ENCODE data around the gene SRD5A1. TPM values are rescaled to one million over a fixed set of nuclear protein-coding genes. Genes with fewer than 3 reads are reported as not detected.
A peak's percentile ranks its signal among the peaks of the same experiment; 100 is the strongest.

The SRD5A1 gene
- total RNA-seq, 1 donor from 2014 or later = 3.2 TPM

DNA sequence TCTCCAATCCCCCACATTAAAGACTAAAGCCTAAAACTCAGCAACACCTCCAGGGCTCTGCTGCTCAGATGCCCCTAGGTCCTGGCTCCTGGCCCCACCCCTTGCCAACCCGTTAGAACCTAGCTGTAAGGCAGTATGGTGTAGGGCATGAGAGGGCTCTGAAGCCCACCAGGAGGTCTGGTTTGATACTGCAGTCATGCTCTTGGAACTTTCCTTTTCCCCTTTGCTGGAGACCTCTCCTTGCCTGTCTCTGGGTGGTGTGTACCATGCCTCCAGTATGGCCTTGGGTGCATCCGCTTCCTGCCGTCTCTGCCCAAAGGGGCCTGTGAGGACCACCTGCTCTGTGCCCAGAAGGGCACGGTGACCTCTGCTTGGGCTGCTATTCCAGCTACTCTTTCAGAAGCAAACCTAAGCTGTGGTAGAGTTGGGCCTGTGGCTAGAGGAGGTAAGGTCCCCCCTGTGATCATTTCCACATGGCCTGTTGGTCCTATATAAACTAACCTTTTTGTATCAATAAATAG, 83.4 kb downstream of the SRD5A1 start:
- no peak for DNase-seq (ENCODE audit: missing footprints)
- intact Hi-C loops (cut with DNase I) = loop anchor here (10.0 kb wide), 2 partner anchors 262 to 342 kb away; partner anchors contain the start of gene MED10
- no peak for ATAC-seq

- ATAC-seq = no peak
- intact Hi-C loops (cut with DNase I) = loop anchor here (10.0 kb wide), 2 partner anchors 262 to 342 kb away; partner anchors contain the start of gene MED10
- DNase-seq (ENCODE audit: missing footprints) = no peak
These were observed 84.0 kb downstream of the SRD5A1 start for GRCh38 chr5:6717247-6717646.

DNA sequence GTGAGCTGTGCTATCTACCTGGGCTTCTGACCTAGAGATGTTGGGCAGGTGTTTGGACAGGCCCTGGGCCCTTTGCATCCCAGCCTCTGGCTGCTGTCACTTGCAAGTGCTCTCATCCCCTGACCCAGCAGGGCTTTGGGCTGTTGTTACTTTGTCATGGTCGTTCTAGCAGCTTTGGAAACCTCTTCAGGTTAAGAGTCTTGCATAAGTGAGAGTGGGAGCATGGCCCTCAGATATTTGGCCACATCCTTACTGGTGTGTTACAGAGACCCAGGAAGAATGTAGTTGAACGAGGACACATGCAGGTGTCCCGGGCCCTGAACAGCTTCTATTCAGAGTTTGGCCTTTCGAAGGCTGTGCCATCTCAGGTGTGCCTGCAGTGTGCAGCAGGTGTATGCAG, 84.4 kb downstream of the SRD5A1 start:
- ATAC-seq (no peak), DNase-seq (ENCODE audit: missing footprints) (no peak)
- intact Hi-C loops (cut with DNase I) = loop anchor here (10.0 kb wide), 2 partner anchors 263 to 343 kb away; partner anchors contain the start of gene MED10

GRCh38 chr5:6718161-6718681, 85.0 kb downstream of the SRD5A1 start:
- no peak for DNase-seq (ENCODE audit: missing footprints)
- intact Hi-C loops (cut with DNase I) = loop anchor here (10.0 kb wide), 2 partner anchors 263 to 343 kb away; partner anchors contain the start of gene MED10
- no peak for ATAC-seq

DNA sequence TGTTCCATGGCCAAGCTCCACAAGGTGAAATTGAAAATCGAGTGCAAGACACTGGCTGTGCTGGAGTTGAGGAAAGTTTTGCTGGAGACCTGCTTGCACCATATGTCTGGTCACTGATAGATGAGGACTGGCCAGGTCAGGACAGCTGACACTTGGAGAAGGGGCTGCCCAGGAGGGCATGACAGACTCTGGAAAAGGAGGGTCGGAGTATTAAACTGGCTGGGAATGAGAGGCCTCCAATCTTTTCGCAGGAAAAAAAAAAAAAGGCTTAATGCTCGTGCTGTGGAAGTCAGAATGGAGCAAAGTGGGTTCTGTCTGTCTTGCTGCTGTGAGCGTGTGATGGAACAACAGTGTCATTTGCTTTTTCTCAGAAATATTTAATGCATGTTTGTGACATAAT, 85.5 kb downstream of the SRD5A1 start:
- intact Hi-C loops (cut with DNase I) = loop anchor here (10.0 kb wide), 2 partner anchors 264 to 344 kb away; partner anchors contain the start of gene MED10
- no peak for ATAC-seq
- DNase-seq (ENCODE audit: missing footprints) = no peak

- DNase-seq (ENCODE audit: missing footprints) (no peak), ATAC-seq (no peak)
- intact Hi-C loops (cut with DNase I) = loop anchor here (10.0 kb wide), 2 partner anchors 265 to 345 kb away; partner anchors contain the start of gene MED10
These were observed 86.2 kb downstream of the SRD5A1 start for GRCh38 chr5:6719417-6719816.

DNA sequence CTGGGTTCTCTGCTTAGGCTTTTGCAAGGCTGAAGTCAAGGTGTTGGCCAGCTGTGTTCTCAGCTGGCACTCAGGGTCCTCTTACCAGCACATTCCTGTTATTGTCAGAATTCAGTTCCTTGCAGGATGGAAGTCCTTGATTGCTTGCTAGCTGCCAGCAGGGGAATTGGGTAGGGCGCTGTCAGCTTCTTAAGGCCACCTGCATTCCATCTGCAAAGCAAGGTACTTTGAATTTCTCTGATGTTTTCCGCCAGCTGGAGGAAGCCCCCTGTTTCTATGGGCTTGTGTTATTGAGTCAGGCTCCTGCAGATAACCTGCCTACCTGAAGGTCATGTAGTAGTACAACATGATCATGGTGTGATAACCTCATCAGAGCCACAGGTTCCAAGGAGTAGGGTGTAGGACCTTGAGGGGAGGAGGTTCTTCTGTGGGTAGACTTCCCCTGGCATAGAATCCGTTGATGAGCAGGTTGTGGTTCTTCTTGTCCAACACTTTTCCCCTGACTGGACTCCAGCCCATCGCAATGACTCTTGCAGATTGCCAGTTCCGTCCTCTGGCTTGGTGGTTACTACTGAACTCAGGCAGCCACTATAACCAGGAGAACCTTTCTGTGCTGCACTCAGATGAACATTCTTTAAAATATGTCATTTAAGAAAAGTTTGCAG, 86.8 kb downstream of the SRD5A1 start:
- DNase-seq (ENCODE audit: missing footprints) (no peak), ATAC-seq (peak; percentile 28)
- intact Hi-C loops (cut with DNase I) = loop anchor here (10.0 kb wide), 2 partner anchors 265 to 345 kb away; partner anchors contain the start of gene MED10

GRCh38 chr5:6720561-6720921, 87.3 kb downstream of the SRD5A1 start:
- no peak for ATAC-seq
- intact Hi-C loops (cut with DNase I) = no loop called here
- no peak for DNase-seq (ENCODE audit: missing footprints)

DNA sequence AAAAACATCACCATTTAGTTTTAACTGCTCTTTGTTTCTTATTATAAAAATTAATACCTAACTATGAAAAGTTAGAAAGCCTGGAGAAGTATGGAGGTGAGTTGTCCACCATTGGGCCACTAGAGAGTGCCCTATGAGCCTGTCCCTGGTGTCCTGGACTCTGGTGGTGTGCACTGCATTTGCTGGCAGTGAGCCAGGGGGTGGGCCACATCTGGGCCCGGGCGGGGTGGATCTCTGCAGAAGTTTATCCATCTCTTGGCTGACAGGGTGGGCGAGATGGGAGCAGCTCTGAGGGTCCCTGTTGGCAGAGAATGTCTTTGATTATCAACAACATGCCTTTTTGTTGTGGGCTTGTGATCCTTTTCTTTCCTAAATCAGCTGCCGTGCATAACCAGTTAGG, 88.2 kb downstream of the SRD5A1 start:
- no peak for ATAC-seq
- no peak for DNase-seq (ENCODE audit: missing footprints)
- intact Hi-C loops (cut with DNase I) = no loop called here

GRCh38 chr5:6722015-6722414, 88.8 kb downstream of the SRD5A1 start:
- intact Hi-C loops (cut with DNase I) = no loop called here
- DNase-seq (ENCODE audit: missing footprints) (no peak), ATAC-seq (peak; percentile 41)

DNA sequence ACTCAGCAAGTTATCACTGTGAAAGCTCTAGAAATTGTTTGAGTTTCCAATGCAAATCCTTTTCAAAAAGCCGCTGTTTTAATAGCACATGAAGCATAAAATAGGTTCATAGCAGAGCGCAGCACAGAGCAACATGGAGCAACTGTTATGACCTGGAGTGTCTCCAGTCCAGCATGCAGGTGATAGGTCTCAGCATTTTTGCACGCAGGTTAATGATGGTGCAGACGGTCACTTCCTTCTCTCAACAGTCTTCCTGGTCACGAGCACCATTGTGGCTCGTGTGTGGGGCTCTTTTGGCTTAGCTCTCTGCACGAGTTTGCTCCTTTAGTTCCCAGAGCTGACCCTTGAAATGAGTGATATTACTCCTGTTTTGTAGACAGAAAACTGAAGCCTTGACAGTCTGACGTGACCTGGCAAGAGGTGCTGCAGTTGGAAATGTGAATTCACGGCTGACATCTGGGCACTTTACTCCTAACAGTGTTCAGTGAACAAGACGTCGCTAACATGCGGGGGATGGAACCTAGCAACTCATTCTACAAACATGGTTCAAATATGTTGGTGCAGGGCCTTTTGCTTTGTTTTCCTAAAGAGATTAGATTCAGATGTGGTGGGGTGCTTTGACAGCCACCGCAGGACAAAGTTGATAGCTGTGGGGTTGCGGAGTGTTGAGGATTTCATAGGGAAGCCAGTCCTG, 90.0 kb downstream of the SRD5A1 start:
- ATAC-seq (no peak), DNase-seq (ENCODE audit: missing footprints) (no peak)
- intact Hi-C loops (cut with DNase I) = no loop called here

GRCh38 chr5:6723816-6724300, 90.6 kb downstream of the SRD5A1 start:
- no peak for ATAC-seq
- intact Hi-C loops (cut with DNase I) = no loop called here

More at GRCh38 chr5:6723816-6724300, 90.6 kb downstream of the SRD5A1 start:
- DNase-seq (ENCODE audit: missing footprints) = no peak

Other genes starting within 250 kb of the SRD5A1 start
- 21.9 TPM for gene UBE2QL1, start 184.6 kb upstream of the SRD5A1 start, total RNA-seq
- 34.2 TPM for gene NSUN2, start 396 bp upstream of the SRD5A1 start, total RNA-seq
- gene TENT4A, start 80.0 kb downstream of the SRD5A1 start, total RNA-seq = 13.0 TPM